ENCODE data around the gene AP5S1.

DNA sequence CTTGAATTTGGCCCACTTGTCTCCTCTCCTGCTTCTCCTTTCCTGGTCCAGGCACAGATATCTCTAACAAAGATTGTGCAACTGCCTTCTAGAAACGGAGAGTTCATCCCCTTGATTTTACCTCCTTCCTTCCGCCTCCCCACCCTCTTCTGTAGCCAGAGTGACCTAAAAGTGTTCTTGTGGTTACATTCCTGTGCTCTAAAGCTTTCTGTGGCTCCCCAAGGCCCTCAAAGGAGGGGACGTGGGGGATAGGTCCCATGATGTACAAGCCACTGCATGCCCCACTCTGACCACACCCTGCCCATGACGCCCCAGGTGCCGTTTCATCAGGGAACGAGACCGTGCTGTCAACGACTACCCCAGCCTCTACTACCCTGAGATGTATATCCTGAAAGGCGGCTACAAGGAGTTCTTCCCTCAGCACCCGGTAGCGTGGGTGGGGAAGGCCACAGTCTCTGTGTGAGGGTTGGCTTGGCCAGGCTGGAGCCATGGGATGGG, 16.0 kb upstream of the AP5S1 start:
- TF ChIP-seq, protein P1, sequence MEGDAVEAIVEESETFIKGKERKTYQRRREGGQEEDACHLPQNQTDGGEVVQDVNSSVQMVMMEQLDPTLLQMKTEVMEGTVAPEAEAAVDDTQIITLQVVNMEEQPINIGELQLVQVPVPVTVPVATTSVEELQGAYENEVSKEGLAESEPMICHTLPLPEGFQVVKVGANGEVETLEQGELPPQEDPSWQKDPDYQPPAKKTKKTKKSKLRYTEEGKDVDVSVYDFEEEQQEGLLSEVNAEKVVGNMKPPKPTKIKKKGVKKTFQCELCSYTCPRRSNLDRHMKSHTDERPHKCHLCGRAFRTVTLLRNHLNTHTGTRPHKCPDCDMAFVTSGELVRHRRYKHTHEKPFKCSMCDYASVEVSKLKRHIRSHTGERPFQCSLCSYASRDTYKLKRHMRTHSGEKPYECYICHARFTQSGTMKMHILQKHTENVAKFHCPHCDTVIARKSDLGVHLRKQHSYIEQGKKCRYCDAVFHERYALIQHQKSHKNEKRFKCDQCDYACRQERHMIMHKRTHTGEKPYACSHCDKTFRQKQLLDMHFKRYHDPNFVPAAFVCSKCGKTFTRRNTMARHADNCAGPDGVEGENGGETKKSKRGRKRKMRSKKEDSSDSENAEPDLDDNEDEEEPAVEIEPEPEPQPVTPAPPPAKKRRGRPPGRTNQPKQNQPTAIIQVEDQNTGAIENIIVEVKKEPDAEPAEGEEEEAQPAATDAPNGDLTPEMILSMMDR (IDR thresholded peaks at IDR 0.05; ENCODE audit: low read depth, low read length): no peak
- TF ChIP-seq EZH2phosphoT487 (IDR thresholded peaks at IDR 0.05; ENCODE audit: low read depth): no peak
